Osteocyte (in vitro differentiated cells): Measurements from ENCODE around the gene LRCH1. TPM values are rescaled to one million over a fixed set of nuclear protein-coding genes. Genes with fewer than 3 reads are reported as not detected.

Experiments
- DNase-seq: peaks from one replicate; pipeline ENCODE4 v3.0.0; 2021; ENCODE audit warnings: mixed read lengths; ENCODE audit not compliant: unreplicated experiment; ENCODE audit errors: extremely low spot score
- H3K27ac Mint-ChIP-seq: one replicate; pipeline ENCODE4 v1.8.0; 2021; ENCODE audit warnings: mild to moderate bottlenecking, mixed read lengths; ENCODE audit not compliant: unreplicated experiment
- H3K27me3 Mint-ChIP-seq: one replicate; pipeline ENCODE4 v1.8.0; 2021; ENCODE audit warnings: mixed read lengths; ENCODE audit not compliant: unreplicated experiment
- H3K36me3 Mint-ChIP-seq: one replicate; pipeline ENCODE4 v1.8.0; 2021; ENCODE audit warnings: mixed read lengths; ENCODE audit not compliant: unreplicated experiment
- H3K4me1 Mint-ChIP-seq: one replicate; pipeline ENCODE4 v1.8.0; 2021; ENCODE audit warnings: mixed read lengths; ENCODE audit not compliant: unreplicated experiment
- H3K4me3 Mint-ChIP-seq: one replicate; pipeline ENCODE4 v1.8.0; 2021; ENCODE audit warnings: mild to moderate bottlenecking, moderate library complexity, mixed read lengths; ENCODE audit not compliant: unreplicated experiment
- H3K9me3 Mint-ChIP-seq: one replicate; pipeline ENCODE4 v1.8.0; 2021; ENCODE audit warnings: mixed read lengths; ENCODE audit not compliant: unreplicated experiment
- CTCF ChIP-seq: fragments of 200-600 bp; sonication (generic); IDR thresholded peaks from 2 replicates; pipeline ENCODE4 v1.5.0; 2021; ENCODE audit warnings: antibody characterized with exemption, mild to moderate bottlenecking, moderate library complexity
- total RNA-seq: library from RNA; stranded (reverse); gene quantifications from 2 replicates; pipeline ENCODE4 v1.2.1, GENCODE V29; 2021

Gene LRCH1
- total RNA-seq, 1 donor from 2014 or later: 13.9 TPM

DNA sequence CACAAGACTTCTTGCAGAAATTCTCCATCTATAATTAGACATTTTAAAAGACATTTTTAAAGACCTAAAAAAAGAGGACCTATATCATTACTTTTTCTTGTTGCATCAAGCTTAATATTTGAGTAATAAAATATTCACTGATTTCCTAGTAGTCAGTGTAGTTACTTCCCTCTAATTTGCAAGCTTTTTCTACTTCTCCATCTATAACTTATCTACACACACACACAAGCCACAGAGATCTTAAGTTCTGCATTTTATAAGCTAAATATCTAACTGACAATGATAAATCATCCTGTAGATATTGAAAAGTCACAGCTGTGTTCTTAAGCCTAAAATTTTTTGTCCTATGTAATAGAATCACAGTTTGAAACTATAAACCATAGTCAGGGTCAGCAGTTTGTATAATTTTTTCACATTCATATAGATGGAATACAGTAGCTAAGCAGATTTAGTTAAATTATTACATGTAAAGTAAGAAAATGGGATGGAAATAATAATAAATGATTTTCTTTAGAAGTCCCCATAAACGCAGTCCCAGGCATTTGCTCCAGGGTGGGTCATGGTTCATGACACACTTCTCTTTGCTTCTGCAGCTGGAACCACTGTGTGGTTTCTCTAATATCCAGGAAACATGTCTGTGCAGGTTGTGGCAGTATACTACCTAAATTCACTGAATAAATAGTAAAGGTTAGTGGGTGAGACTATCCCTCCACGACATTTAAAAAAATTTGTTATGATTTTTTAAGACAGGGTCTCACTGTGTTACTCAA lies 183.8 kb downstream of the LRCH1 start:
- no peak for DNase-seq
- H3K4me1 Mint-ChIP-seq: peaks cover 2% of the 10 kb centered on the region
- H3K27me3 Mint-ChIP-seq: no peaks in the 10 kb centered on the region
- no peak overlapping the region for H3K4me3 Mint-ChIP-seq
- no peak for TF ChIP-seq CTCF
- no peaks in the 10 kb centered on the region for H3K9me3 Mint-ChIP-seq
- no peak overlapping the region for H3K27ac Mint-ChIP-seq
- peaks cover 32% of the 10 kb centered on the region for H3K36me3 Mint-ChIP-seq

DNA sequence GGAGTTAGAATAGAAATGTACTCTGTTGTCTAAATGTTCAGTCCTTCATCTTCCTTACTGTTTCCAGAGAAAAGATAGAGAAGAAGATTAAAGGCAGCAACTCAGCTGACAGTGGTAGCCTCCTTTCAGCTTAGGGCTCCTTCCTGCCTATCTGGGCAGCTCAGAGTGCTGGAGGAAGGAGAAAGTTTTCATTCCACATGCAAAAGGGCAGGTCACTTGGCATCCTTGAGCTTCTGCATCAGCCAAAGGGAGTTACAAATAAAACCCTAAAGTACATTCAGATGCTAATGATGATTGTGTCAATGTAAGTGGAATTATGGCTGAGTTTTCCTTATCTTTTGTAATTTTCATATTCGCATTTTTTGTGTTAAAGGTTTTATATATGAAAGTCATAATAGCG lies 185.1 kb downstream of the LRCH1 start:
- DNase-seq: no peak
- peaks cover 5% of the 10 kb centered on the region for H3K4me1 Mint-ChIP-seq
- no peak overlapping the region for H3K4me3 Mint-ChIP-seq
- H3K27ac Mint-ChIP-seq: no peak overlapping the region
- no peak for TF ChIP-seq CTCF
- no peaks in the 10 kb centered on the region for H3K9me3 Mint-ChIP-seq
- peaks cover 31% of the 10 kb centered on the region for H3K36me3 Mint-ChIP-seq
- H3K27me3 Mint-ChIP-seq: no peaks in the 10 kb centered on the region

DNA sequence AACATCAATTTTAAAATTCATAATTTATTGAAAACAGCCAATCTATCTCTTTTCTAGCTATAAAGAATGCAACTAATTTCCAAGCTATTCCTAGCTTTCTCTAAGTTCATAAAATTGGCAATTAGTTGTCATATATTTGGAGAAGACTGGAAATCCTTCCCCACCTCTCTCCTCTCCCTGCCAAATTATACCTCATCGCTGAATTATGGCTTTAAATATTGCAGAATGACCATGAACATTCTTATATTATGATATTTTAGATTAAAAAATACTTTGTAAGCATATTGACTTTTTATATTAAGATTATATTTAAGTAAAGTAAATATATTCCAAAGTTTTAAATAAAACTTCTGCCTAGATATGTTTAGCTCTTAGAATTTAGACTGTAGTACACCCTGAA lies 185.8 kb downstream of the LRCH1 start:
- no peaks in the 10 kb centered on the region for H3K27me3 Mint-ChIP-seq
- TF ChIP-seq CTCF: no peak
- no peak overlapping the region for H3K4me3 Mint-ChIP-seq
- H3K9me3 Mint-ChIP-seq: no peaks in the 10 kb centered on the region
- peaks cover 31% of the 10 kb centered on the region for H3K36me3 Mint-ChIP-seq
- no peak for DNase-seq
- peaks cover 10% of the 10 kb centered on the region for H3K4me1 Mint-ChIP-seq
- H3K27ac Mint-ChIP-seq: no peak overlapping the region

DNA sequence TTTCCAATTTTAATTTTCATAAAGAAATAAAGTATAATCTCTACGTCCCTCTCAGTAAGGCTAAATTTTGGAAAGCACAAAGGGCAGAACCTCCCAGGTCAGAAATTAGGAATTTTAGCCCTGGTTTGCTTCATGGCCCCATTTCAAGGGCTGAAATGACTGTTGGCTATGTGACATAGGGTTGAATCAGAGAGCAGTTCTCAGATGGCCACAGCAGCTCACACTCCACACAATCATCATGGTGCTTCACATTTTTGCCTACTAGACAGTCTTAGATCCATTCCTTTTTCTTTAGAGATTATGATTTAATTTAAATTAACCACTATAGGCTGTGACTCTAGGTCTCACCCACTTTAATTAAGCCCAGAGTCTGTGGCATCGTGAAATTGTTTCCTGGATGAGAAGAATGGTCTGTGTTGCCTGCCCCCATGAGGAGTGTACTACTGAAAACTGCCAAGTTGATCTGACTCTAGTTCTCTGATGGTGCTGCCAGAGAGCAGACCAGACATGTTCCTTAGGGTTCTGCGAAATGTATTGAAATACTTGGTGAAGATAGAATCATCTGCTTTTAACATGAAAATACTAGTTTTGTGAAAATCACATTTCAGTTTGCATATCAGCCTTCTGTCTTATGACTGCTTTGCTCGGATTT lies 186.6 kb downstream of the LRCH1 start:
- no peak for DNase-seq
- no peak overlapping the region for H3K4me3 Mint-ChIP-seq
- no peak for TF ChIP-seq CTCF
- H3K36me3 Mint-ChIP-seq: peaks cover 37% of the 10 kb centered on the region
- H3K27me3 Mint-ChIP-seq: no peaks in the 10 kb centered on the region
- H3K9me3 Mint-ChIP-seq: no peaks in the 10 kb centered on the region
- H3K27ac Mint-ChIP-seq: no peak overlapping the region
- peaks cover 10% of the 10 kb centered on the region for H3K4me1 Mint-ChIP-seq

DNA sequence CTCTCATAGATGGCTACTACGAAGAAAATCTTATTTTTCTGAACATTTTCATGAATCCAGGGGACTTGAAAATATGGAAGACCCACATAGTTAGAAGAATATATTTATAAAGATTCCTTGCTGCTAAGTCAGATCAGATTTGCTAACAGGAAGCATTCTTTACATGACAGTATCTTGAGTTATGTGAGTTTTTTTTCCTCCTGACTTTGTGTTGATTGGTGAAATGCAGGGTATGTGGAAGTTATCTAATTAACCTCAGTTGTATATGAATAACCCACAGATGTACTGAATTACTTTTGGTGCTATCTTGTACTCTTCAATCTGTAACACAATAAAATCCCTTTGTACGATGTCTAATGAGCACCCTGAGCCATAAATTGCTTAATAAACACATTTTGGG lies 190.2 kb downstream of the LRCH1 start:
- no peak overlapping the region for H3K4me3 Mint-ChIP-seq
- no peak for TF ChIP-seq CTCF
- peaks cover 7% of the 10 kb centered on the region for H3K4me1 Mint-ChIP-seq
- DNase-seq: no peak
- H3K36me3 Mint-ChIP-seq: peaks cover 42% of the 10 kb centered on the region
- H3K27ac Mint-ChIP-seq: no peak overlapping the region
- no peaks in the 10 kb centered on the region for H3K9me3 Mint-ChIP-seq
- no peaks in the 10 kb centered on the region for H3K27me3 Mint-ChIP-seq
